HPDE6-E6E7 (cell line): Measurements from ENCODE around the gene DACH1.

Experiments
- DNase-seq: peaks from one replicate; pipeline ENCODE4 v3.0.0; 2011; ENCODE audit warnings: missing footprints; ENCODE audit errors: extremely low spot score

Gene DACH1

GRCh38 chr13:71489041-71489440, 378.0 kb downstream of the DACH1 start:
- no peak for DNase-seq

GRCh38 chr13:71488201-71488600, 378.8 kb downstream of the DACH1 start:
- no peak for DNase-seq

GRCh38 chr13:71485913-71486312, 381.1 kb downstream of the DACH1 start:
- no peak for DNase-seq

GRCh38 chr13:71483733-71484132, 383.3 kb downstream of the DACH1 start:
- no peak for DNase-seq

DNA sequence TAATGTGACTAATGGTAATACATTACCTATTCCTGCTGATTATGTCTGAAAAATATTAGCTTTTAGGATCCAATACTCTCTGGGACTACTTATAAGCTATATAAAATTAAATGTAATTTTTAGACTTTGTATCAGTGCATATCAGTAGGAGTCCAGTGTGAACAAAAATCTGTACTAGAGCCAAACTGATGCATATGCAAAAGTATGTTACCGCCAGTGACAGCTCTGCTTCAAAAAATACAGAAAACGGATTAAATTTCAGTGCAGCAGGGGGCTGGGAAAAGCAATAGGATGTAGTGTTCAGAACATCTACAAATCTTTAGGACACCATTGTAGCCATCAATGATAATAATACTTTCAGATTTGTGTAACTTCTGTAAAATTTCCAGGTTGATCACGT, 385.5 kb downstream of the DACH1 start:
- DNase-seq: no peak

GRCh38 chr13:71481046-71481445, 386.0 kb downstream of the DACH1 start:
- DNase-seq: no peak

DNA sequence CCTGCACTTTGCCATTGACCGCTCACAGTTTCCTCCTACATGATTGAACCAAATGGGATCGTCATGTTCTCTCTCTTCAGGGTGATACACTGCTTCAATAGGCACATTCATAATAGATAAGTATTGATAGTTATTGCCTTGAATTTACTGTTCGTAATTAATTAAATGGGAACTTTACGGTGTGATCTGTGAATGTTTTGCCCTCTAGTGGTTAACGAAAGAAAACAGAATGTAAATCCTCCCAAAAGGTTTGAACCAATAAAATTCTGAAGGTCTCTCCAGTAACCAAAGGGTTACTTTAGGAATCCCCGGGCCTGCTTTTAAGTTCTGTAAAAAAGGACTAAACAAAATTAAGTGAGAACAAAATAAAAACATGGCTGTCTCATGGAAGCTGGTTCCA, 389.3 kb downstream of the DACH1 start:
- no peak for DNase-seq

GRCh38 chr13:71474936-71475335, 392.1 kb downstream of the DACH1 start:
- no peak for DNase-seq

GRCh38 chr13:71469626-71470025, 397.4 kb downstream of the DACH1 start:
- DNase-seq: no peak

DNA sequence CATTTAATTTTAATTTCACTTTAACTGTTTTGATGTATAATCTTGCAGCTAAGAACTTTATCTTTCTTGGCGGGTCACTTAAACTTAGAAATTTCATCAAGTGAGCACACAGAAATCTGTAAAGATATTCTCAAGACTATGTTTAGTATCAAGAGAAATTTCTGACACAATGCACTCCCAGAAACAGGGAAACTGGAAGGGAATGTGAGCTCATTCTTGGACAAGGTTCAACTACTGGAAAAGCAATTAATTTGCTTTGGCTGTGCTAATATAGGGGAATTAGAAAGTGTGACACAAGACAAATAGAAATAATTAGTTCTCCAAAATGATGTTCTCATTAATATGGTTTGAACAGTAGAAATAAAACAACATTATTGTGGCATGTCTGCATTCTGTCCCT, 402.3 kb downstream of the DACH1 start:
- DNase-seq: no peak

DNA sequence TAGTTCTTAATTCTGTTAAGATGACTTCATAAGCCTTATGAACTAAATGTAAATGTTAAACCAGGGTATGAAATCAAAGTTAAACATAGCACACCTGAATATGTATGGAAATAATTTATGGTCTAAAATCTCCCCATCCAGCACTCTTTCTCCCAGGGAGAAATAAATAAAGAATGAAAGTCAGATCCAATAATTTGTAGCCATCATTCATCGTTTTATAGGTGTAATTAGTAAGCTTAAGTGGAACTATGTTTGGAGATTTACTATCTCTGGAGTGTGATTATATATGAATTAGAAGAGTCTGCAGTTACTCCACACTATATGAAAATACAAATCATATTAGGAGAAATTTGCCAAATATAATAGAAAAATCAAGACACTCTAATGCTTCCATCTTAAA, 405.1 kb downstream of the DACH1 start:
- no peak for DNase-seq

- DNase-seq: no peak
Observed at GRCh38 chr13:71460211-71460610, 406.8 kb downstream of the DACH1 start.

DNA sequence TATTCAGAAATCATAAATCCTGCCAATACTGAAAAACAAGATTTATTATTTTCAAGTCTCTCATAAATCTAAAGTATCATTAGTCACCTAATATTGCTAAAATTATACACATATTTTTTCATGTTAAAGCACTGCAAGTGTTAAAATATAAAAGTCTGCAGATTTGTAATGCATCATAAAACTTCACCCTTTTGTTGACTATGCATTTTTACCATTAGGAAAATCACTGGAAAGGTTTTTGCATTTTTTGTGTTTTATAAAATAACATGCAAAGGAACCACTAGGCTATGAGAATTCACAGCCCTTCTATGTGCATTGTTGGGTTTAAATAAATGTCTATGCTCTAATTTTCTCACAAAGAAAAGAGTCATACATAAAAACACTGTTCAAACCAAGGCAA, 407.3 kb downstream of the DACH1 start:
- no peak for DNase-seq

DNA sequence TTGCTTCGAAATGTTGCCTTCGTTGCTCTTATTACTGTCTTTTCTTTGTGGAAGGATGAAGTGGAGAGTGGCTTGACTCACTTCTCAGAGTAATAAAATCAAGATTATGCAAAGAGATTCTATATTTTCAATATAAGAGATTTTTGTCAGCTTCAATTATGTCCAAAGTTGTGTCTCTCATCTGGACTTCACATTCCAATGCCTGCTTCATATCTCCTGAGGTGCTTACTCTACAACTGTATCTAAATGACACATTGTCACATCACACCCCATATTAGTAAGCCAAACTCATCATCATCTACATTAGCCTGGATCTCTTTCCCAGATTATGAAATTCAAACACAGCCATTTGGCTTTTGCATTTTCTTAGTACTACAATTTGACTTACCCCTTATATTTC, 409.4 kb downstream of the DACH1 start:
- no peak for DNase-seq

DNA sequence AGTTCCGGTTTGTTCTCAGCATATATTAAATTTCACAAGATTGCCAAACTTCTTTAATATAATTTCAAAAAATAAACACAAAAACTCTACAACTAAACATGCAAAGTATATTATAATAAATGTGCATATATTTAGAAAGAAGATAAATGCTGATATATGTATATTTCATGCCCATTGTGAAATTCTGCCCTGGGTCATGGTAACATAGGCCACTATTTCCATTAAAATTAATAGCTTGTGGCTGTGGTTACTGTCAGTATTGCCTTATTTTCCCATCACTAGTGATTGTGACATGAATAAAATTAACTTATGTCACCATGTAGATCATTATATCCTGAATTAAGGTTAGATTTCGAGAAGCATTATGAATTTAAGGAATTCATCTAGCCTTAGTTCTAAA, 410.9 kb downstream of the DACH1 start:
- no peak for DNase-seq

DNA sequence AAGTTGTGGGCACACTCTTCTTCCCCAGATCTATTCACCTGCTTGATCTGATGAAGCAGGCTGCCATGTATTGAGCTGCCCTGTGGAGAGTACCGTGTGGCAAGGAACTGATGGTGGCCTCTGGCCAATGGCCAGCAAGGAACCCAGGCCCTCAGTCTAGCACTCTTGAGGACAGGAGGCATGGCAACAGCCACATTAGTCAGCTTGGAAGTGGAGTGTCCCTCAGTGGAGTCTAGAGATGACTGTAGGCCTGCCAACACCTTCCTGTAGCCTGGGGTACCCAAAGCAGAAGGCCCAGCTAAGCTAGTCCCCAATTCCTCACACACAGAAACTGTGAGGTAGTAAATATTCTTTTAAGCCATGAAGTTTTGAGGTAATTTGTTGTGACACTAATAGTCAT, 412.5 kb downstream of the DACH1 start:
- DNase-seq: no peak

DNA sequence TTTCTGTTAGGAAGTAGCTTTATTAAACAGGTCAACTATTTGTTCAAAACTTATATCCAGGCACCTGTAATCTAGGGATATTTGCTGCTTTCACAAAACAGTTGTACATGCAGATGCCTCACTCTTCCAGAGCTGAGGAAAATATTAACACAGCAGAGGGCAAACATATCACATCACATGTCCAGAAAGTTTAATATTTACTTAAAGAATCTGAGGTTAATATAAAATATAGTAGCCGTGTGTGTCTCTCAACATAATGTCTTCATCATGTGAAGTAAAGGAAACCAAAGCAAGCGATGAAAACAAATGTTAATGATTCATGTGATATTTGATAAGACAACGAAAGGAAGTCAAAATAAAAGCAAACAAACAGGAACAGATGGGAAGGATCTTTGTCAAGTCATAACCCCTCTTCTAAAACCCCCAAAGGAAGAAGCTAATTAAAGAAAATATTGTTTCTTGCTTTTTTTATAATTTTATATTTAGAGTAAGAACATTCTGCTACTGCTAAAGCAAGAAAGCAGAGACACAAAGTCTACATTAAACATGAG, 418.8 kb downstream of the DACH1 start:
- no peak for DNase-seq

GRCh38 chr13:71437704-71438103, 429.3 kb downstream of the DACH1 start:
- no peak for DNase-seq

DNA sequence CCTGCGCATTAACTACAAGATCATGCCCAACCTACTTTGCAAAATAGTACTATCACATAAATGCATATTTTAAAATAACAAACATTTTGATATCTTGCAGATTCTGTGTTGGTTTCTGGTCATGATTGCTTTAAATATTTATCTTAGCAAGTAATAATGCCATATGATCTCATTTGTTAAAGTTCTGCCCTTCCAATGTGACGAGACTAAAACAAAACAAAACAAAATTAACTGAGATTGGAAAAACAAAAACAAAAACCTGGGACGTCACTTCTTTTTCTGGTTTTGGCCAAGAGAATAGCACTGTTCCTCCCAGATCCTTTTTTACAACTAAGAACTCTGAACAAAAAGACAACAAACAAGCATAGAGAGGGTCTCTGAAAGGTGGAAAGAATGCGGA, 436.3 kb downstream of the DACH1 start:
- DNase-seq: no peak

DNA sequence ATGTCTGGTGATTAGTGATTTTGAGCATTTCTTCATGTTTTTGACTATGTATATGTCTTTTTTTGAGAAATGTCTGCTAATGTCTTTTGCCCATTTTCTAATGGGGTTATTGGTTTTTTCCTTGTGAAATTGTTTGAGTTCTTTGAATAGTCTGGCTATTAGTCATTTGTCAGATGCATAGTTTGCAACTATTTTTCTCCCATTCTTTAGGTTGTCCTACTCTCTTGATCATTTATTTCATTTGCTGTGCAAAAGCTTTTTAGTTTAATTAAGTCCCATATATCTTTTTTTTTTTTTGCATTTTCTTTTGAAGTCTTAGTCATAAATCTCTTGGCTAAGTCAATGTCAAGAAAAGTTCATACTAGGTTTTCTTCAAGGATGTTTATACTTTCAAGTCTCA, 449.8 kb downstream of the DACH1 start:
- no peak for DNase-seq

DNA sequence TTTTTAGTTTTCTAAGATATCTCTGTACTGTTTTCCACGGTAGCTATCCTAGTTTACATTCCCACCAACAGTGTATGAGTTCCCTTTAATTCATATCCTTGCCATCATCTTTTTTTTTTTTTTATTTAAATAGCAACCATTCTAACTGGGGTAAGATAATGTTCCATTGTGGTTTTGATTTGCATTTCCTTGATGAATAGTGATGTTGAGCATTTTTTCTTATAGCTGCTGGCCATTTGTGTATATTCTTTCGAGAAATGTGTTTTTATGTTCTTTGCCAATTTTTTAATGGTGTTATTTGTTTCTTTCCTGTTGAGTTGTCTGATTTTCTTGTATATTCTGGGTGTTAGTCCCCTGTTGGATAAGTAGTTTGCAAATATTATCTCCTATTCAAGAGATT, 454.8 kb downstream of the DACH1 start:
- DNase-seq: no peak

DNA sequence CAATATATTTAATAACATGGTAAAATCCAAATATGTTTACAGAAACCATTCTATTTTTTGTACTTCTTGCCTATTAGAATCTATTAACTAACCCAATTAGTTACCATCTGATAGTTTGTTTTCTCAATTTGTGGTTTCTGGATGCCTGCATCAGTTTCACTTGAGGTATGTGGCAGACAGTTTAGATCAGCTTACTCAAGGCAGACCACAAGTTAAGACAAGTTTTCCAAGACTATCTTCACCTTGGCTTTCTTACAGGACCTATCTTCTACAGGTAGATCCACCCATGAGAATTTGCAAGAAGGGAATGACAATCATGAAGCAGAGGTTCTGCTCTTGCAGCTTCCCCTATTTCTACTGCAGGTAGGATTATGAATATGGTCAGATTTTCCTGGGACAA, 458.6 kb downstream of the DACH1 start:
- DNase-seq: peak; percentile 5

DNA sequence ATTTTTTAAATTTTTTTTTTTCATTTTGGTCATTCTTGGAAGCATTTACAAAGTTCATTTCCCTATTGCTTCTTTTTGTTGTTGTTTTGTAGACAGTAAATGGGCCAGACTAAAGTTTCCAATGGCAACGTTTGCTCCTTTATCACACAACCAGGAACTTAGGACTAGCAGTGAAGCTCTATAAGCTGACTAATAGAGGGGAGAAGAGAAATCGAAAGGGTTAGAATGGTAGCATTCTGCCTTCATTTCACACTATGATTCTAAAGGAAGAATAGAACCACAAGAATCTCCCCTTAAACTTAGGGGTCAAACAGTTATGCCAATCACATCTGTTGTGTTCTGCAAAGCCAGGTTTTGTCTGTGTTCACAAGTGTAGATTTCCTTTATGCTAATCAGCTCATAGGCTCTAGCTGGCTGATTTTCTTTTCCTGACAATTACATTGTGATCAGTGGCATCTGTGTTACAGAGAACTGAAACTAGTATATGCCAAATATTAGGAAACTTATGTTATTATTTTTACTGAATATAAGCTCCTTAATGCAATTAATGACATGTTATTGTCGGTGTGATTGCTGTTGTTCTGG, 467.3 kb downstream of the DACH1 start:
- DNase-seq: no peak

GRCh38 chr13:71396149-71396548, 470.9 kb downstream of the DACH1 start:
- DNase-seq: no peak
